AG04449 (cell line): Measurements from ENCODE around the gene COL6A5.

ENCODE experiments used
- CTCF ChIA-PET: fragments of 350-600 bp; formaldehyde crosslinking; extraction: SDS; loops from one replicate; lab custom pipeline; 2021; ENCODE audit warnings: antibody characterized with exemption; lab: Yijun Ruan, JAX
- POLR2A ChIA-PET: fragments of 400-600, 350-600 bp; formaldehyde crosslinking; extraction: SDS; loops from one replicate; lab custom pipeline; 2020; ENCODE audit warnings: antibody characterized with exemption, inconsistent platforms; lab: Yijun Ruan, JAX
- DNase-seq: peaks from one replicate; pipeline ENCODE4 v3.0.0-alpha.2; 2010; ENCODE audit warnings: low read depth, low spot score
- H3K4me3 ChIP-seq: 2 replicates; pipeline ENCODE4 v1.5.1; 2011; ENCODE audit warnings: low read depth, mild to moderate bottlenecking, control low read depth, low read length
- CTCF ChIP-seq: IDR thresholded peaks from one replicate; pipeline ENCODE4 v1.5.1; 2011; ENCODE audit warnings: mild to moderate bottlenecking, moderate library complexity, low read length, control low read depth, inconsistent platforms; ENCODE audit not compliant: insufficient read depth; ENCODE audit errors: missing control alignments

The COL6A5 gene

GRCh38 chr3:130374033-130374432, 28.6 kb downstream of the COL6A5 start:
- ChIA-PET POLR2A (no interaction called here), CTCF (no interaction called here)
- TF ChIP-seq CTCF = no peak
- DNase-seq = no peak
- H3K4me3 ChIP-seq = no peak overlapping the region

- DNase-seq = no peak
- CTCF ChIA-PET = no interaction called here
- H3K4me3 ChIP-seq = no peak overlapping the region
- TF ChIP-seq CTCF = no peak
- POLR2A ChIA-PET = no interaction called here
Measured at GRCh38 chr3:130374908-130375307, 29.4 kb downstream of the COL6A5 start.

- no peak for TF ChIP-seq CTCF
- no peak overlapping the region for H3K4me3 ChIP-seq
- no peak for DNase-seq
- POLR2A ChIA-PET = no interaction called here
- CTCF ChIA-PET = no interaction called here
Measured at GRCh38 chr3:130377960-130378676, 32.6 kb downstream of the COL6A5 start.

- TF ChIP-seq CTCF = no peak
- POLR2A ChIA-PET = no interaction called here
- H3K4me3 ChIP-seq = no peak overlapping the region
- CTCF ChIA-PET = no interaction called here
- no peak for DNase-seq
Measured at GRCh38 chr3:130378677-130379191, 33.3 kb downstream of the COL6A5 start.

GRCh38 chr3:130379274-130379673, 33.8 kb downstream of the COL6A5 start:
- CTCF ChIA-PET = no interaction called here
- no peak for DNase-seq
- POLR2A ChIA-PET = no interaction called here
- no peak for TF ChIP-seq CTCF
- H3K4me3 ChIP-seq = no peak overlapping the region

- TF ChIP-seq CTCF = no peak
- ChIA-PET POLR2A (no interaction called here), CTCF (no interaction called here)
- no peak overlapping the region for H3K4me3 ChIP-seq
- no peak for DNase-seq
Measured at GRCh38 chr3:130380398-130380797, 34.9 kb downstream of the COL6A5 start.
